GM21515 (cell line): ENCODE measurements around the gene CKMT2.

ENCODE experiments used
- ATAC-seq: cut with Tn5 transposase; IDR thresholded peaks from one replicate; pipeline ENCODE4 v1.9.1; 2021; ENCODE audit not compliant: unreplicated experiment

Gene CKMT2

DNA sequence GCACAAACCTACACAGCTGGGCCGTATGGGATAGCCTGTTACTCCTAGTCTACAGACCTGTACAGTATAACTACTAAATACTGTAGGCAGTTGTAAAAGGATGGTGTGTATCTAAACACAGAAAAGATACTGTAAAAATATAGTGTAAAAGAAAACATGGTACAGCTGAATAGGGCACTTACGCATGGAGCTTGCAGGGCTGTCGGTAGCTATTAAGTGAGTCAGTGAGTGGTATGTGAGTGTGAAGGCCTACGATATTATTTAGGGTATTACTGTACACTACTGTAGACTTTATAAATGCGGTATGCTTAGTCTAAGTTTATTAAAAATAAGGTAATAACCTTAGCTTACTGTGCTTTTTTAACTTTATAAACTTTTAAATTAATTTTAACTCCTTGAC lies 69.5 kb downstream of the CKMT2 start:
- no peak for ATAC-seq

DNA sequence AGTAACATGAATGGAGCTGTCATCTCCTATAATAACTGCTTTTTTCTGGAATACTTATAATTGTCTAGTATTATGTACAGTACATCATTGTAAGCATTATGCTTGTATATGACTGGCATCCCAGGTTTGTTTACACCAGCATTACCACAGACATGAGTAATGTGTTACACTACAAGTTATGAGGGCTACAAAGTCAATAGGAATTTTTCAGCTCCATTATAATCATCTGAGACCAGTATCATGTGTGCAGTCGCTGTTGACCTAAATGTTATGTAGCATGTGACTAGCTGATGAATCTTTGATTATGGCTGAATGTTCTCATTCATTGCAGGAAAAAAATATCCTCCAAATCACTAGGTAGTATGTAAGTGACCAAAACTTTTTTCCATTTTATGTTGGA lies 70.4 kb downstream of the CKMT2 start:
- no peak for ATAC-seq

DNA sequence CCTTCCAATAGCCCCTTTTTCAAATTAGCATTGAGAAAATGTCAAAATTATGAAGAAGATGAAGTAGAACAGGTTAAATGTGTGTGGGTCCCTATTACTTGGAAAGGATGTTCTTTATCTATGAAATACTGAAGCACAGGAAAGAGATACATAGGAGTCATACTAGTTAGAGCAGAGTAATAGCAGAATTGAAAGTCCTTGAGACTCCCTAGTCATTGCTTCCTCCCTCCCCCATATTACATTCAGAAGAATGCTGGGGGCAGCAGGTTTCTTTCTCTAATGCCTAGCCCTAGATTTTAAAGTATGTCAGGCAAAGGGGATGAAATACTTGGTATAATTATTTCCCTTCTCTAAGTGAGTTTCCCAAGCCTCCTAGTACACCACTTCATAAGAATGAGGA lies 72.7 kb downstream of the CKMT2 start:
- ATAC-seq: no peak

DNA sequence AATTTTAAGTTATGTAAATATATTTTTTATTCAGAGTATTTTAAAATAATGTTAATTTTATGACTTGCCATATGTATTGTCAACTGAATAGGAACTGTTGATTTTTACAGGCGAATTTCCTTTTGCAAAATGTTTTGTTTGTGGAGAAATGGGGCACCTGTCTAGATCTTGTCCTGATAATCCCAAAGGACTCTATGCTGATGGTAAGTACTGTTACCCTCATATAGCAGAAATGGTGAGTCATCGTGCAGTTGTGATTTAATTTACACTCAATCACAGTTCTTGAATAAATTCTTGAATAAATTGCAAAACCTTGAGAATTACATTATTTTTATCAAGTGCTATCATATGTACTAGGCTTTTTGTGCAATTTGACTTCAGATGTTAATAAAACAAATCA lies 75.7 kb downstream of the CKMT2 start:
- no peak for ATAC-seq

DNA sequence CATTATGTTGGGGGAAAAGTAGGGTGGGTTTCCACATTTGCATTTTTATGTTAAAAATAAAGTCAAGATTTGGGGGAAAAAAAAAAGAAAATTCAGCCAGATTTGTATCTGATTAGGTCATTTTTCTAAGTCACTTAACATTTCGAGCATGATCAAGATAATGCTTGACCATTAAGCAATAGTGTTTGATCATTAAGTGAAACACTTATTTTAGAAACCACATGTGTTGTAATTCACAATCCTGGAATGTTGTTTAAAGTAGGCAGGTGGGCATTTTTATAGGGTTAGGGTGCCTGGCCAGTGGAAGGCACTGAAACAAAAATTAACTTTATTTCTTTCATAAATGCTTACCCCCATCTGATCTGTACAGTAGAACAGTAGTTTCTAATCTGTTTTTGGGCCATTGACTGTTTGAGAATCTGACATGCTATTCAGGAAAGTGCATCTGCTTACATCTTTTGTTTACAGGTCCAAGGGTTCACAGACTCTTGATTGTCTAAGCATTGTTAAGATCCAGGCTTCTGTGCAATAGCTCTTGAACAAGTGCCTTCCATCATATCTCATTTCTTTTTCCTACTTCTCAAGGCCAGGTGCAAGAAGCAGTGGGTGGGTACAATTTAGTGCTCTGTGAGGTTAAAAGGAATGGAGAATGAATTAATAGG lies 77.4 kb downstream of the CKMT2 start:
- ATAC-seq: no peak

DNA sequence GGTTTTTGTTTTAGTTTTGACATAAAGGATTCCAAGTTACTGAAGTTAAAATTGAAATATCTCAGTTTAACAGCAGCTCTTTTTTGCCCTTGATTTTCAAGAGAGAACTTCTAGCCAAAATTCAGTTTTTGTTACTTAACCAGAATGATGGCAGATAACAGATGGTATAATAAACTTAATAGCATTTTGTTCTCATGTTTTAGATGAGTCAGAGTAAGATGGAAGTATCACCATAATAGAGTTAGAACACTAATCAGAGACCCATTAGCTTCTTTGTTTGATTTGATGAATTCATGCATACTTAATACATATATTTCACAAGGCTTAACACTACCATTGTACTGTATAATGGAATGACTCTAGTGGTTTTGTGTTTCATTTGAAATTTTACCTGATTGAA lies 80.2 kb downstream of the CKMT2 start:
- ATAC-seq: no peak

DNA sequence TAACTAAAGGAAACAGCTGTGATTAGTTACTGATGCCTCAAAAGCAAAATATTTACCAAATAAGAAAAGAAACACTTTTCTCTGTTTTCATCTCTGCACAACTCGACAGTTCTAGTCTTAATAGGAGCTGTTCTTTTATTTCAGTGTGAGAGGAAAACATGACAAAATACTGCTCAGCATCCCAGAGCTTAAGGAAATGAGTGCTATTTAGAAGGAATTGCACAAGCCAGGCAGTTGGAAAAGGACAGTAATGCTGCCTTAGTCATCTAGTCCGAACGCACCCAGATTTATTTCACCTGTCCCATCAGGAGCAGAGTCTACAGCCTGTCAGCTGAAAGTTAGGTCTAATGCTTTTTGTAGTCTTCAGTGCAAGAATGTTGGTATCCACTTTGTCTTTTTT lies 80.6 kb downstream of the CKMT2 start:
- no peak for ATAC-seq

DNA sequence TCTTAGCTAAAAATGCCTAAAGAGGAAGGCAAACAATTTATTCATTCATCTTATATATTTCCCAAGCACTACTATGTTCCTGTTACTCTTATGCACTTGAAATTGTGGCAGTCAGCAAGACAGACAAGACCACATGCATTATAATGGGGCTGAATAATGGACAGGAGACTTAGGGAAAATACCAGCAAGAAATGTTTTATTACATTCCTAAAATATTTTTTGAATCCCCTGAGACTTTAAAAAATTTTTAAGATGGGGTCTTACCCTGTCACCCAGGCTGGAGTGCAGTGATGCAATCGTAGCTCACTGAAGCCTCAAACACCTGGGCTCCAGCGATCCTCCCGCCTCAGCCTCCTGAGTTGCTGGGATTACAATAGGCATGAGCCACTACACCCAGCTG lies 81.5 kb downstream of the CKMT2 start:
- no peak for ATAC-seq

DNA sequence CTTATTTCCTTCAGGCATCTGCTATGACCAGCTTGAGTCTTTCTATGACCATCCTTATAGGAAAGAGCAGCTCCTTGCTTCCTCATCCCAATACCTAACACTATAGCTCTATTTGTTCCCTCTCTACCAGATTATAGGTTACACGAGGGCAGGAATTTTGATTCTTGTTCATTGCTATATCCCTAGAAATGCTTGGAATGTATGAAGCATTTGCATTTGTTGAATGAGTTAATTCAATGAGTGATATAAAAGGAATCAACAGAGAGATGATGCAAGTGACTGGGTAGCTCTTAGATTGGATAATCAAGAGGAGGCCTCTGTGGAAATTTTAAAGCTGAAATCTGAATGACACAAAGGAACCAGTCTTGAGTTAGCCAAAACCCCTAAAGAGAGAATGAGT lies 82.2 kb downstream of the CKMT2 start:
- no peak for ATAC-seq

DNA sequence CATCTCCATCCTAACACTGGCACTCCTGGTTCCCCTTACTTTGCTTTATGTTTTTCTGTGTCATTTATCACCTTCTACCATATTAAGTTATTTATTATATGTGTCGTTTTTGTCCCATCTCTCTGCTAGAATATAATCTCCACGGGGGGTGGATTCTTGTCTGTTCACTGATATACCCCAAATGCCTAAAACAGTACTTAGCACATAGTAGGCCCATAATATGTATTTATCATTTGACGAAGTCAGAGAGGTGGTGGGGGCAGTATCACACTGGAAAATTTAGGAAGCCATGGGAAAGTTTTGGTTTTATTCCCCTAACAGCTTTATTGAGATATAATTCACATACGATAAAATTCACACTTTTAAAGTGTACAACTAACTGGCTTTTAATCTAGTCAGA lies 82.7 kb downstream of the CKMT2 start:
- no peak for ATAC-seq
